ENCODE results near the gene SLC2A3.
"Not testable (repeated sequence)": the region's sequence is repeated elsewhere in the genome, so short reads cannot be mapped to it uniquely, and the experiment has no call there.

DNA sequence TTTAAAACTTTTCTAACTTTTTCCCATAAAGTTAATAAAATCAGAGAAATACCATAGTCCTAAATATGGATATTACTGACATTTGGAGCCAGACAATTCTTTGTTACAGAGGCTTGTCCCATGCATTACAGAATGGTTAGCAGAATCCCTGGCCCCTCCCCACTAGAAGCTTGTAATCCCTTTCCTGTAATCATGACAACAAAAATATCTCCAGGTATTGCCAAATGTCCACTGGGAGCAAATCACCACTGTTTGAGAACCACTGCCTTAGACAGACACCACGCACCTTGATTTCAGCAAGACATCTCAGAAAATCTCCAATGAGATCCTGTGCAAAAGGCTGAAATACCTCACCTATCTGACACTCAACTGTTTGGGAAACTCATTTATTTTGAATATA is 47.5 kb upstream of the SLC2A3 start:
- TF ChIP-seq, protein P1, sequence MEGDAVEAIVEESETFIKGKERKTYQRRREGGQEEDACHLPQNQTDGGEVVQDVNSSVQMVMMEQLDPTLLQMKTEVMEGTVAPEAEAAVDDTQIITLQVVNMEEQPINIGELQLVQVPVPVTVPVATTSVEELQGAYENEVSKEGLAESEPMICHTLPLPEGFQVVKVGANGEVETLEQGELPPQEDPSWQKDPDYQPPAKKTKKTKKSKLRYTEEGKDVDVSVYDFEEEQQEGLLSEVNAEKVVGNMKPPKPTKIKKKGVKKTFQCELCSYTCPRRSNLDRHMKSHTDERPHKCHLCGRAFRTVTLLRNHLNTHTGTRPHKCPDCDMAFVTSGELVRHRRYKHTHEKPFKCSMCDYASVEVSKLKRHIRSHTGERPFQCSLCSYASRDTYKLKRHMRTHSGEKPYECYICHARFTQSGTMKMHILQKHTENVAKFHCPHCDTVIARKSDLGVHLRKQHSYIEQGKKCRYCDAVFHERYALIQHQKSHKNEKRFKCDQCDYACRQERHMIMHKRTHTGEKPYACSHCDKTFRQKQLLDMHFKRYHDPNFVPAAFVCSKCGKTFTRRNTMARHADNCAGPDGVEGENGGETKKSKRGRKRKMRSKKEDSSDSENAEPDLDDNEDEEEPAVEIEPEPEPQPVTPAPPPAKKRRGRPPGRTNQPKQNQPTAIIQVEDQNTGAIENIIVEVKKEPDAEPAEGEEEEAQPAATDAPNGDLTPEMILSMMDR (IDR thresholded peaks at IDR 0.05; ENCODE audit: low read depth, low read length): not testable (repeated sequence)
- TF ChIP-seq EZH2phosphoT487 (IDR thresholded peaks at IDR 0.05; ENCODE audit: low read depth): not testable (repeated sequence)
